ENCODE results near the gene ARMH4. TPM values are rescaled to one million over a fixed set of nuclear protein-coding genes. Genes with fewer than 3 reads are reported as not detected.

ARMH4 gene
- total RNA-seq, 4 donors from 2014 or later, result 1.8 to 3.6 (median 2.8) TPM

DNA sequence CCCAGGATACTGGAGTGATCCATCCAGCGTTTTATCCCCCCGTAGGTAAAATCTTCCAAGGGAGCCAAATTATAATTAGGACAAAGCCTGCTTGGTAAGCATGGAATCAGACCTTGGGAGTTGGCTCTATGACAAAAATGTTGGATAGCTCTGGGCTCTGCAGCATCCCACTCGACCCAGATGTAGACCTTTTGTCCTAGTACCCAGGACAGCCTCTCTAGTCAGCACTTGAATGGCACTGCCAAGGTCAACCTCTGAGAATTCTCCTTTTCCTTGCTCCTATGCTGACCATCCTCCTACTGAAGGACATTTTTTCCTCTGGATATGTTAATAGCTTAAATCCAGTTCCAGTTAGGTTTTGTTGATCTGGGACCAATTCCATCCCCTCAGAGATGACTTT is 181.4 kb downstream of the ARMH4 start:
- whole genome bisulfite sequencing, 2 donors, result 42 to 44% methylated on average over 3 of the region's 3 CpGs
- TF ChIP-seq, protein P1, sequence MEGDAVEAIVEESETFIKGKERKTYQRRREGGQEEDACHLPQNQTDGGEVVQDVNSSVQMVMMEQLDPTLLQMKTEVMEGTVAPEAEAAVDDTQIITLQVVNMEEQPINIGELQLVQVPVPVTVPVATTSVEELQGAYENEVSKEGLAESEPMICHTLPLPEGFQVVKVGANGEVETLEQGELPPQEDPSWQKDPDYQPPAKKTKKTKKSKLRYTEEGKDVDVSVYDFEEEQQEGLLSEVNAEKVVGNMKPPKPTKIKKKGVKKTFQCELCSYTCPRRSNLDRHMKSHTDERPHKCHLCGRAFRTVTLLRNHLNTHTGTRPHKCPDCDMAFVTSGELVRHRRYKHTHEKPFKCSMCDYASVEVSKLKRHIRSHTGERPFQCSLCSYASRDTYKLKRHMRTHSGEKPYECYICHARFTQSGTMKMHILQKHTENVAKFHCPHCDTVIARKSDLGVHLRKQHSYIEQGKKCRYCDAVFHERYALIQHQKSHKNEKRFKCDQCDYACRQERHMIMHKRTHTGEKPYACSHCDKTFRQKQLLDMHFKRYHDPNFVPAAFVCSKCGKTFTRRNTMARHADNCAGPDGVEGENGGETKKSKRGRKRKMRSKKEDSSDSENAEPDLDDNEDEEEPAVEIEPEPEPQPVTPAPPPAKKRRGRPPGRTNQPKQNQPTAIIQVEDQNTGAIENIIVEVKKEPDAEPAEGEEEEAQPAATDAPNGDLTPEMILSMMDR (IDR thresholded peaks at IDR 0.05), result no peak
- no peak for TF ChIP-seq POLR2A (IDR thresholded peaks at IDR 0.05)
- intact Hi-C loops (cut with DNase I; ENCODE audit: low total_unique reads), result no loop called here
- H3K4me3 ChIP-seq (ENCODE audit: low read depth, poor library complexity, severe bottlenecking), result no peak overlapping the region
- no peak for DNase-seq (ENCODE audit: low spot score in 2 of 2)

DNA sequence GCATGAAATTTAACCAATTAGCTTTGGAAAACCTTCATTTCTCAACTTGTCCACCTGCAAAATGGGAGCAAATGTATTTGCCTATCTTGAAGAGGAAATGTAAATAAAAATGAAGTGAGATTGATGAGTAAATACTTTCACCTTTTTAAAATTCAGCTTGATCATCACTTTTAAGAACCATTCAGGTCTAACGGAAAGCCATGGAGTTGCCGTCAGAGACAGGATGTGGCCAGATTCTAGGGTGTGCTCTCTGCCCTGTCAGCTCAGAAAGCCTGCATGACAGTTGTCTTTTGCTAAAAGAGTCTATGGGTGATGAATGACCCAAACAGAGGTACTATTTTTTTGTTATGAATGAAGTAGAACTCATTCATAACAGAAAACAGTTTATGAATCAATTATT is 181.8 kb downstream of the ARMH4 start:
- intact Hi-C loops (cut with DNase I; ENCODE audit: low total_unique reads), result no loop called here
- no peak overlapping the region for H3K4me3 ChIP-seq (ENCODE audit: low read depth, poor library complexity, severe bottlenecking)
- 71 to 78% methylated on average over 2 of the region's 2 CpGs for WGBS, 2 donors
- TF ChIP-seq, protein P1 (IDR thresholded peaks at IDR 0.05), result no peak
- no peak for TF ChIP-seq POLR2A (IDR thresholded peaks at IDR 0.05)
- DNase-seq (ENCODE audit: low spot score in 2 of 2), result no peak

DNA sequence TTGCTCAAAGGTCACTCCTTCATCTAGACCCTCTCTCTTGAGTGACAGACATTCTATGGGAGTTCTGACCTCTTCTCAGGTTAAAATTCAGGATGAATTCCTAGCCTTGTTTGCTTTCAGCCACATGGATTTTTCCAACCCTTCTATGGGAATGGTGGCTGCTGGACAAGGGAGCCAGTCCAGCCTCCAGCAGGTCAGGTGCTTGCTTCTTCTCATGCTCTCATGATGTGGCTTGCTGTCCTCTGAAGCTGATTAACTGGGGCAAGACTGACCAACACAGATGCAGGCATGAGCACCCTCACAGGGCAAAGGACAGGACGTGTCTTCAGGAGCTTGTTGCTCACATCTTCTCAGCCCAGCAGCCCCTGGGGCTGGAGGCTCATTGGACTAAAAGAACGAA is 188.9 kb downstream of the ARMH4 start:
- 78 to 81% methylated on average over 2 of the region's 2 CpGs for WGBS, 2 donors
- no peak overlapping the region for H3K4me3 ChIP-seq (ENCODE audit: low read depth, poor library complexity, severe bottlenecking)
- TF ChIP-seq POLR2A (IDR thresholded peaks at IDR 0.05), result no peak
- TF ChIP-seq, protein P1 (IDR thresholded peaks at IDR 0.05), result no peak
- intact Hi-C loops (cut with DNase I; ENCODE audit: low total_unique reads), result no loop called here
- DNase-seq (ENCODE audit: low spot score in 2 of 2), result no peak

DNA sequence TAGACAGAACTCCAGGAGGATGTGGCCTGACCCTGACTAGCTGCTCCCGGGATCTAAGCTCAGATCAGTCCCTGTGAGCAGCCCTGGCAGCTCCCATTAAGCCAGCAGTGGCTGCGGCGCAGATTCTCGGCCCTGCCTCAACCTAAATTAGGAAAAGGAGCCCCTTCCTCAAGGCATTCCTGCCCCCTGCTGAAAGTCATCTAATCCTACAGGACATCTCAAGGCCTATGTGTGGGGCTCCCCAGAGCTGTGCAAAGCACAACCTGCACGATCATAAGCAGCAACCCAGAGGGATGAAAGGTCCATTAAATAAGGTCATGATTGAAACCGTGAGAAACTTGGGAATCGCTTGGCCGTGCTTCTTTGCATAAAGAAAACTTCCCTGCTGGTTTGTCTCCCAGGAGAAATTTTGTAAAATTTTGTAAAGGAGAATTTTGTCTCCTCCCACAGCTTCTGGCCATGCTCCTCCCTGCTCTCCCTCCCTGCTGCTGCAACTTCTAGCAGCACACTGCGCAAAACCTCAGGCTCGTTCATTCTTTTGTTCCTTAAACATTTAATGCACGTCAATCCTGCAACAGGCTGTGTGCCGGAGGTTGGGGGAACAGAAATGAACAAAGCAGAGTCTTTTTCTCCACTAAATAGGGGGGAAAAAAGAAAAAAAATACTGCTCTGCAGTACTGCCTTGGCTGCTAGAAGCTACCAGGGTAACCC is 189.5 kb downstream of the ARMH4 start:
- DNase-seq (ENCODE audit: low spot score in 2 of 2), result no peak
- intact Hi-C loops (cut with DNase I; ENCODE audit: low total_unique reads), result no loop called here
- TF ChIP-seq POLR2A (IDR thresholded peaks at IDR 0.05), result no peak
- TF ChIP-seq, protein P1 (IDR thresholded peaks at IDR 0.05), result no peak
- 29% methylated on average over 12 of the region's 12 CpGs for WGBS, 2 donors
- H3K4me3 ChIP-seq (ENCODE audit: low read depth, poor library complexity, severe bottlenecking), result no peak overlapping the region

DNA sequence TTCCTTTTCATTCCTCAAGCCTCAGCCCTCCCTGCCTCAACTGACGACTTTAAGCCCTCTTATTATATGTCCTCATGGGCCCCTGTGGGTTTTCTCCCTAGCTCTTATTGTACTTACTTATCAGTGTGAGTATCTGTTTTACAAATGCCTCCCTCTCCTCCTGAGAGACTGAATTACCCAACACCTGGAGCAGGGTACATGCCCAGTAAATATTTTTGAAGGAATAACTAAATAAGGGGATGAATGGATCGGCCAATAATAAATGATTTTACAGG is 190.3 kb downstream of the ARMH4 start:
- intact Hi-C loops (cut with DNase I; ENCODE audit: low total_unique reads), result no loop called here
- WGBS, 2 donors, result 68 to 76% methylated on average over 2 of the region's 2 CpGs
- DNase-seq (ENCODE audit: low spot score in 2 of 2), result no peak
- no peak for TF ChIP-seq POLR2A (IDR thresholded peaks at IDR 0.05)
- TF ChIP-seq, protein P1 (IDR thresholded peaks at IDR 0.05), result no peak
- H3K4me3 ChIP-seq (ENCODE audit: low read depth, poor library complexity, severe bottlenecking), result no peak overlapping the region
